Measurements from ENCODE around the gene CFHR1. TPM values are rescaled to one million over a fixed set of nuclear protein-coding genes. Genes with fewer than 3 reads are reported as not detected.
"Not testable (repeated sequence)": the region's sequence is repeated elsewhere in the genome, so short reads cannot be mapped to it uniquely, and the experiment has no call there.

Gene CFHR1
- not detected for total RNA-seq

GRCh38 chr1:196819531-196819930 is at the start of gene CFHR1:
Gene CFHR1, plus strand, starts transcription at chr1:196819731. Its CDS starts 114 bp downstream, at chr1:196819845.
- ATAC-seq; H3K4me1 Mint-ChIP-seq; H3K36me3 Mint-ChIP-seq (ENCODE audit: low read depth); POLR2A ChIA-PET; H3K4me3 Mint-ChIP-seq; H3K9me3 Mint-ChIP-seq (ENCODE audit: low read depth); DNase-seq; intact Hi-C loops (cut with DNase I, micrococcal nuclease); H3K27me3 Mint-ChIP-seq; CTCF ChIA-PET; H3K27ac Mint-ChIP-seq: not testable (repeated sequence)

DNA sequence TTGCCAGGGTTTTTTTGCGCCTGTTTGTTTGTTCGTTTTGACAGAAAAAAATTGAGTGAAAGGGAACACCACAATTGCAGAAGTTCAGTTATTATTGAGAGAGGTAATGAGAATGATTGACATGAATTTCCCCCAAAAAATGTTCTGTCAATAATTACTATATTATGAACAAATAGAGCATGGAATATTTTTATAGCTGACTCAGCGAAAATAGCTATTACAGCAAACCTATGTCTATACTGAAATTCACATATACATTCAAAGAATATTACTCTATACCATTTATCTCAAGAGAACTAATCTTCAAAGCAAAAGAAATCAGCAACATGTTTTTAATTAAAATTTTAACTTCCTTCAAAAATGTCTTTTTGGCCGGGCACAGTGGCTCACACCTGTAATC is 49.7 kb upstream of the CFHR1 start:
- H3K4me3 Mint-ChIP-seq; H3K27me3 Mint-ChIP-seq; POLR2A ChIA-PET; H3K9me3 Mint-ChIP-seq (ENCODE audit: low read depth); DNase-seq; H3K4me1 Mint-ChIP-seq; ATAC-seq; H3K27ac Mint-ChIP-seq; intact Hi-C loops (cut with DNase I, micrococcal nuclease); H3K36me3 Mint-ChIP-seq (ENCODE audit: low read depth): not testable (repeated sequence)
- CTCF ChIA-PET = interaction anchor here (0.8 kb wide), 1 partner anchor 21 kb away, joined by 3 read pairs; no protein-coding TSS in a partner anchor

- ATAC-seq (no peak), DNase-seq (no peak)
- H3K27me3 Mint-ChIP-seq = no peaks in the 10 kb centered on the region
- CTCF ChIA-PET = no interaction called here
- H3K27ac Mint-ChIP-seq = no peak overlapping the region
- H3K36me3 Mint-ChIP-seq (ENCODE audit: low read depth) = no peaks in the 10 kb centered on the region
- POLR2A ChIA-PET = no interaction called here
- no peaks in the 10 kb centered on the region for H3K9me3 Mint-ChIP-seq (ENCODE audit: low read depth)
- no peak overlapping the region for H3K4me3 Mint-ChIP-seq
- H3K4me1 Mint-ChIP-seq = no peaks in the 10 kb centered on the region
- intact Hi-C loops (cut with DNase I, micrococcal nuclease) = no loop called here
Observed at GRCh38 chr1:196773713-196774112, 45.8 kb upstream of the CFHR1 start.

DNA sequence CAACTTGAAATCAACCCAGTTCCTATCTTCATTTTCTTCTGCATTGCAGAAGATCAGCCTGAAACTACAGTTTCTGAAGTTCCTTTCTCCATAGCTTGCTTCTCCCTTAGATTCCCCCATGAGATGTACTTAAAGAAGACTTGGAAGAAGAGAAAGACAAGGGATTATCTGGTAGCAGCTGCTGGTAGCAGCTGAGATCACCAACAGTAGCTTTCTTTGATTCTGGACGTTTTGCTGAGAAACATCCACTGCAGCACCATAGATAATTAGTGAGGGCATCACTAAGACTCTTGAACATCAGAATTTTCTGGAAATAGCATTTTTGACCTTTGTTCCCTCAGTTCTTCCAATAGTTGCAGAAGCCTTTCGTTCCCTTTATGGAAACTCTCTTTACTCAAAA is 45.4 kb upstream of the CFHR1 start:
- Mint-ChIP-seq H3K27ac (no peak overlapping the region), H3K36me3 (ENCODE audit: low read depth) (no peaks in the 10 kb centered on the region), H3K27me3 (no peaks in the 10 kb centered on the region), H3K4me1 (no peaks in the 10 kb centered on the region), H3K9me3 (ENCODE audit: low read depth) (no peaks in the 10 kb centered on the region), H3K4me3 (no peak overlapping the region)
- DNase-seq (no peak), ATAC-seq (no peak)
- POLR2A ChIA-PET = no interaction called here
- intact Hi-C loops (cut with DNase I, micrococcal nuclease) = no loop called here
- CTCF ChIA-PET = no interaction called here

GRCh38 chr1:196774603-196775002 is 44.9 kb upstream of the CFHR1 start, which contains the start of gene CFHR3:
Gene CFHR3, plus strand, starts transcription at chr1:196774840. Its CDS starts 47 bp downstream, at chr1:196774887.
- no peak for DNase-seq
- Mint-ChIP-seq H3K4me1 (no peaks in the 10 kb centered on the region), H3K4me3 (no peak within 1 kb of the TSS), H3K9me3 (ENCODE audit: low read depth) (no peaks in the 10 kb centered on the region), H3K36me3 (ENCODE audit: low read depth) (no peaks in the 10 kb centered on the region), H3K27me3 (no peaks in the 10 kb centered on the region), H3K27ac (no peak within 1 kb of the TSS)
- POLR2A ChIA-PET = no interaction called here
- no peak for ATAC-seq
- CTCF ChIA-PET = no interaction called here
- intact Hi-C loops (cut with DNase I, micrococcal nuclease) = no loop called here

DNA sequence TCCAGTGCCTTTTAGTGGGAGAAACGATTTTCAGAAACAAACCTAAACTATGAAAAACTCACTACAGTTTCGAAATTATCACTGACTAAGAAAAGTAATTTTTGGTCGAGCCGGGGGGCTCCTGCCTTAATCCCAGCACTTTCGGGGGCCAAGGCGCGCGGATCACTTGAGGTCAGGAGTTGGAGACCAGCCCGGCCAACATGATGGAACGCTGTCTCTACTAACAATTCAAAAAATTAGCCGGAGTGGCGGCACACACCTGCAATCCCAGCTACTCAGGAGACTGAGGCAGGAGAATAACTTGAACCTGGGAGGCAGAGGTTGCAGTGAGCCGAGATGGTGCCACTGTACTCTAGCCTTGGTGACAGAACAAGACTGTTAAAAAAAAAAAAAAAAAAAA is 41.9 kb upstream of the CFHR1 start:
- ChIA-PET POLR2A (no interaction called here), CTCF (no interaction called here)
- H3K36me3 Mint-ChIP-seq (ENCODE audit: low read depth) = no peaks in the 10 kb centered on the region
- no peaks in the 10 kb centered on the region for H3K9me3 Mint-ChIP-seq (ENCODE audit: low read depth)
- H3K27me3 Mint-ChIP-seq = no peaks in the 10 kb centered on the region
- intact Hi-C loops (cut with DNase I, micrococcal nuclease) = no loop called here
- no peak overlapping the region for H3K4me3 Mint-ChIP-seq
- ATAC-seq = no peak
- no peak for DNase-seq
- no peaks in the 10 kb centered on the region for H3K4me1 Mint-ChIP-seq
- no peak overlapping the region for H3K27ac Mint-ChIP-seq

GRCh38 chr1:196779093-196779492 is 40.4 kb upstream of the CFHR1 start:
- ChIA-PET POLR2A (no interaction called here), CTCF (no interaction called here)
- no peak for DNase-seq
- no peaks in the 10 kb centered on the region for H3K9me3 Mint-ChIP-seq (ENCODE audit: low read depth)
- H3K36me3 Mint-ChIP-seq (ENCODE audit: low read depth) = no peaks in the 10 kb centered on the region
- no peak overlapping the region for H3K4me3 Mint-ChIP-seq
- intact Hi-C loops (cut with DNase I, micrococcal nuclease) = no loop called here
- H3K4me1 Mint-ChIP-seq = no peaks in the 10 kb centered on the region
- no peaks in the 10 kb centered on the region for H3K27me3 Mint-ChIP-seq
- H3K27ac Mint-ChIP-seq = no peak overlapping the region
- no peak for ATAC-seq

GRCh38 chr1:196791252-196791651 is 28.3 kb upstream of the CFHR1 start:
- H3K27ac Mint-ChIP-seq; ATAC-seq; H3K4me1 Mint-ChIP-seq; POLR2A ChIA-PET; H3K27me3 Mint-ChIP-seq; DNase-seq; H3K36me3 Mint-ChIP-seq (ENCODE audit: low read depth); intact Hi-C loops (cut with DNase I, micrococcal nuclease); H3K4me3 Mint-ChIP-seq; H3K9me3 Mint-ChIP-seq (ENCODE audit: low read depth); CTCF ChIA-PET: not testable (repeated sequence)

GRCh38 chr1:196794103-196794502 is 25.4 kb upstream of the CFHR1 start:
- H3K27me3 Mint-ChIP-seq; DNase-seq; ATAC-seq; intact Hi-C loops (cut with DNase I, micrococcal nuclease); CTCF ChIA-PET; H3K4me1 Mint-ChIP-seq; H3K9me3 Mint-ChIP-seq (ENCODE audit: low read depth); H3K36me3 Mint-ChIP-seq (ENCODE audit: low read depth); H3K27ac Mint-ChIP-seq; POLR2A ChIA-PET; H3K4me3 Mint-ChIP-seq: not testable (repeated sequence)

DNA sequence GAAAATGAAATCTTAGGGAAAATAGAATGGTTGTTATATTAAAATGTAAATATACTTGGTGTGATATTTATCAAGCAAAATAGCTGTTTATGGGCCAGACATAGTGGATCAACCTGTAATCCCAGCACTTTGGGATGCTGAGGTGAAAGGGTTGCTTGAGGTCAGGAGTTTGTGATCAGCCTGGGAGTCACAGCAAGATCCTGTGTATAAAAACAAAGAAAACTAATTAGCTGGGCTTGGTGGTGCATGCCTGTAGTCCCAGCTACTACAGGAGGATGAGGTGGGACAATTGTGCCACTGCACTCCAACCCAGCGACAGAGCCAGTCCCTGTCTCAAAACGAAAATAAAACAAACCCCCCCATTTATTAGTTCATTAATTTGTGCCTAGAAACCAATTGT is 21.6 kb upstream of the CFHR1 start:
- Mint-ChIP-seq H3K36me3 (ENCODE audit: low read depth) (no peaks in the 10 kb centered on the region), H3K4me1 (no peaks in the 10 kb centered on the region), H3K4me3 (no peak overlapping the region), H3K27me3 (no peaks in the 10 kb centered on the region), H3K9me3 (ENCODE audit: low read depth) (peaks cover 4% of the 10 kb centered on the region), H3K27ac (no peak overlapping the region)
- ATAC-seq = no peak
- DNase-seq = no peak
- intact Hi-C loops (cut with DNase I, micrococcal nuclease) = loop anchor here in 1 of 2 experiments (5.0 kb wide), 1 partner anchor 124 kb away; no protein-coding TSS in a partner anchor
- ChIA-PET POLR2A (no interaction called here), CTCF (no interaction called here)

- intact Hi-C loops (cut with DNase I, micrococcal nuclease); H3K27me3 Mint-ChIP-seq; DNase-seq; H3K4me1 Mint-ChIP-seq; POLR2A ChIA-PET; ATAC-seq; CTCF ChIA-PET; H3K9me3 Mint-ChIP-seq (ENCODE audit: low read depth); H3K36me3 Mint-ChIP-seq (ENCODE audit: low read depth); H3K4me3 Mint-ChIP-seq; H3K27ac Mint-ChIP-seq: not testable (repeated sequence)
Observed at GRCh38 chr1:196801920-196802319, 17.6 kb upstream of the CFHR1 start.

- H3K4me1 Mint-ChIP-seq = no peaks in the 10 kb centered on the region
- no peak for ATAC-seq
- intact Hi-C loops (cut with DNase I, micrococcal nuclease) = no loop called here
- ChIA-PET POLR2A (interaction anchor here (0.6 kb wide), 1 partner anchor 507 kb away, joined by 5 read pairs; no protein-coding TSS in a partner anchor), CTCF (no interaction called here)
- no peaks in the 10 kb centered on the region for H3K9me3 Mint-ChIP-seq (ENCODE audit: low read depth)
- no peak for DNase-seq
- H3K27ac Mint-ChIP-seq = no peak overlapping the region
- H3K4me3 Mint-ChIP-seq = no peak overlapping the region
- no peaks in the 10 kb centered on the region for H3K36me3 Mint-ChIP-seq (ENCODE audit: low read depth)
- H3K27me3 Mint-ChIP-seq = no peaks in the 10 kb centered on the region
Observed at GRCh38 chr1:196808529-196809235, 10.8 kb upstream of the CFHR1 start.
